NCI-H524 treated with DMSO at 0.1 percent for 48 hours (cell line): ENCODE measurements around the gene ASB15.
"Not testable (repeated sequence)": the region's sequence is repeated elsewhere in the genome, so short reads cannot be mapped to it uniquely, and the experiment has no call there.

Experiments used
- DNase-seq: peaks from one replicate; lab custom pipeline; 2025; lab: John Stamatoyannopoulos, UW

The ASB15 gene

GRCh38 chr7:123601530-123601929 lies at the start of gene ASB15:
Gene ASB15, plus strand, starts transcription at chr7:123601821. Its CDS starts 12,682 bp downstream, at chr7:123614503.
- DNase-seq = no peak

- DNase-seq = not testable (repeated sequence)
Observed at GRCh38 chr7:123552134-123552533, 49.5 kb upstream of the ASB15 start.

GRCh38 chr7:123552641-123553040 lies 49.0 kb upstream of the ASB15 start:
- no peak for DNase-seq

GRCh38 chr7:123553159-123553558 lies 48.5 kb upstream of the ASB15 start:
- DNase-seq = no peak

GRCh38 chr7:123555484-123555883 lies 46.1 kb upstream of the ASB15 start:
- DNase-seq = no peak

GRCh38 chr7:123557016-123557397 lies 44.6 kb upstream of the ASB15 start:
- DNase-seq = no peak

- peak; percentile 87 for DNase-seq
Observed at GRCh38 chr7:123557398-123558288, 44.0 kb upstream of the ASB15 start, which contains the start of gene NDUFA5. Gene NDUFA5, minus strand, starts transcription at chr7:123557818. Its CDS starts 23 bp downstream, at chr7:123557795.

- no peak for DNase-seq
Observed at GRCh38 chr7:123558289-123558874, 43.2 kb upstream of the ASB15 start.

GRCh38 chr7:123562121-123562520 lies 39.5 kb upstream of the ASB15 start:
- no peak for DNase-seq

GRCh38 chr7:123569352-123570010 lies 32.1 kb upstream of the ASB15 start:
- DNase-seq = no peak

GRCh38 chr7:123570390-123571182 lies 31.0 kb upstream of the ASB15 start:
- no peak for DNase-seq

GRCh38 chr7:123571187-123571586 lies 30.4 kb upstream of the ASB15 start:
- no peak for DNase-seq

- no peak for DNase-seq
Observed at GRCh38 chr7:123571684-123572083, 29.9 kb upstream of the ASB15 start.

GRCh38 chr7:123573341-123573740 lies 28.3 kb upstream of the ASB15 start:
- no peak for DNase-seq

GRCh38 chr7:123573896-123574467 lies 27.6 kb upstream of the ASB15 start:
- no peak for DNase-seq

- no peak for DNase-seq
Observed at GRCh38 chr7:123579416-123579815, 22.2 kb upstream of the ASB15 start.

- peak; percentile 9 for DNase-seq
Observed at GRCh38 chr7:123580406-123581161, 21.0 kb upstream of the ASB15 start.

GRCh38 chr7:123581162-123581459 lies 20.5 kb upstream of the ASB15 start:
- no peak for DNase-seq

GRCh38 chr7:123583821-123584220 lies 17.8 kb upstream of the ASB15 start:
- no peak for DNase-seq

- no peak for DNase-seq
Observed at GRCh38 chr7:123588376-123588775, 13.2 kb upstream of the ASB15 start.

GRCh38 chr7:123594813-123595241 lies 6.8 kb upstream of the ASB15 start:
- no peak for DNase-seq
